HG03097 (cell line): ENCODE data around the gene PLEKHN1.
A peak's percentile ranks its signal among the peaks of the same experiment; 100 is the strongest.

Experiments
- ATAC-seq: cut with Tn5 transposase; IDR thresholded peaks from one replicate; pipeline ENCODE4 v1.9.1; 2021; ENCODE audit not compliant: unreplicated experiment, low FRiP score

Gene PLEKHN1

DNA sequence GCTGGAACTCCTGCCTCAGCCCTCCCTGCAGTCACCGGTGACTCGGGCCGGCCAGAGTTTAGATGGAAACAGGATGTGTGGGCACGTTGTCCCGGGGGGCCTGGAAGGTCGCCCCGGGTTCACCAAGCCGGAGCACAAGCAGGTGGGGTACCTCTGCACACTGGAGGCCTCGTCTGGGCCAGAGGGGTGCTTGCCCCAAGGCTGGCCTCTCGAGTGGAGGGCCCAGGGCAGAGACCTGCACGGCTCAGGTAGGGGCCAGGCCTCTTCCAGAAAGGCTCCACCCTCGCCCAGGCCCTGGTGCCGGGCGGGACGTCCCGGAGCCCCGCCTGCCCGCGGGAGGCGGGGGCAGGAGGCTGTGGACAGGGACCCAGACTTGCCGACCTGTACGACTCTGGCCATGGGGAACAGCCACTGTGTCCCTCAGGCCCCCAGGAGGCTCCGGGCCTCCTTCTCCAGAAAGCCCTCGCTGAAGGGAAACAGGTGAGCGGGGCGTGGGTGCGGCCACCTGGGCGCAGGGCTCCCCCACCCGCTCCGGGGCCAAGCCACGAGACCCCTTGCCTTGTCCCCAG, at the start of gene PLEKHN1:
Gene PLEKHN1, plus strand, starts transcription at position 348 of the 569 bp plus-strand sequence. Its CDS starts 50 bp downstream, at position 398.
- ATAC-seq: peak; percentile 4

GRCh38 chr1:917076-917459, 49.2 kb upstream of the PLEKHN1 start:
- no peak for ATAC-seq

- ATAC-seq: no peak
Measured at GRCh38 chr1:917466-918091, 48.7 kb upstream of the PLEKHN1 start.

DNA sequence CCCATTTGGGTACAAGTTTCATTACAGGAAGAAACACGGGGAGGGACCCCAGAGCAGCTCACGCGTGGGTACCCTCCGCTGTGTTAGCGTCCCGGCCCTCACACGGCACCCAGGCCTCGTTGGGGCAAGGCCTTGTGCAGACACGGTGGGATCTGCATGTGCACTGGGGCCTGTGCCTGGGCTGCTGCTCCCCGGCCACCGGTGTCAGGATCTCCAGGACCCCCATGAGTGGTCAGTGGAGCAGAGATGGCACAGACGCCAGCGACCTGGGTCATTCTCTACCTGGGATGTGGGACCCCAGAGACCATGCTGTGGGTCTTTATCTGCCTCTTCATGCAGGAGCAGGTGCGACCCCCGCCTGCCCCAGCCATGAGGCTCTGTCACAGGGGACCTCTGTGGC, 47.9 kb upstream of the PLEKHN1 start:
- no peak for ATAC-seq

- ATAC-seq: no peak
Measured at GRCh38 chr1:918843-919242, 47.4 kb upstream of the PLEKHN1 start.

- no peak for ATAC-seq
Measured at GRCh38 chr1:919271-919872, 46.9 kb upstream of the PLEKHN1 start.

- no peak for ATAC-seq
Measured at GRCh38 chr1:920010-920409, 46.3 kb upstream of the PLEKHN1 start.

GRCh38 chr1:920521-920920, 45.8 kb upstream of the PLEKHN1 start:
- no peak for ATAC-seq

GRCh38 chr1:921011-921837, 45.1 kb upstream of the PLEKHN1 start:
- ATAC-seq: no peak

DNA sequence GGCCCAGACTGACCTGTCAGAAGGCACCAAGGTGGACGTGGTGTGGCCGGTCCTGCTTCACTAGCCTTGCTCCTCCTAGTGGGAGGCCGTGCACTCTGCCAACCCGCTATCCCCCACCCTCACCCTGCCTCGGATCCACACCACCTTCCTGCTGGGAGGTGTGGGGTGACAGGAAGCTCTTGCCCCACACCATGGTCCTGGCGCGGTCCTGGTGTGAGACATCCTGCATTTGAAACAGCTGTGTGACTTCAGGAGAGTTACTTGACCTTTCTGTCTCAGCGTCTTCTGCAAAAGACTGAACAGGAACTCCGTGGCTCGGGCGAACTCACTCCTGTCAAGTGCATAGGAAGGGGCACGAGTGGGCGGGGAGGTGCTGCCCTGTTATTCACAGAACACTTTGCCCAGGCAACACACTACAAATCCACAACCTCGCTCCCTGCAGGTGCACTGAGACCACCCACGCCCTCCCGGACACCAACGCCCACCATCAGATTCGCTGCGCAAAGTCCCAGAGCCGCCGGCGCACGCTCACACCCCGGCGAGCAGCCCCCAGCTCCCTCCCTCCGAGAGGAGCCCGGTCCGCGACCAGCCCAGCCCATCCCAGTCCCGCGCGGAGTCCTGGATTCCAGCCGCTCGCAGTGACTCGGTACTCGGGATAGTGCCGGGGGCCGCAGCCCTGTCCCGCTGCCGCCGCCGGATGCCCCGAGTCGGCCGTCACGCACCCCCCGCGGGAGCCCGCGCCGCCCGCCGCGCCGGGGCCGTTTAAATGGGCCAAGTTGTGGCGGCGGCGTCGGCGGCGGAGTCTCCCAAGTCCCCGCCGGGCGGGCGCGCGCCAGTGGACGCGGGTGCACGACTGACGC, 42.9 kb upstream of the PLEKHN1 start, which contains the start of gene SAMD11:
Gene SAMD11, plus strand, starts transcription at position 793 of the 860 bp plus-strand sequence. CDS start 509 bp downstream, outside the sequence.
- no peak for ATAC-seq

- no peak for ATAC-seq
Measured at GRCh38 chr1:923991-924655, 42.2 kb upstream of the PLEKHN1 start.

GRCh38 chr1:924656-925560, 41.4 kb upstream of the PLEKHN1 start:
- no peak for ATAC-seq

DNA sequence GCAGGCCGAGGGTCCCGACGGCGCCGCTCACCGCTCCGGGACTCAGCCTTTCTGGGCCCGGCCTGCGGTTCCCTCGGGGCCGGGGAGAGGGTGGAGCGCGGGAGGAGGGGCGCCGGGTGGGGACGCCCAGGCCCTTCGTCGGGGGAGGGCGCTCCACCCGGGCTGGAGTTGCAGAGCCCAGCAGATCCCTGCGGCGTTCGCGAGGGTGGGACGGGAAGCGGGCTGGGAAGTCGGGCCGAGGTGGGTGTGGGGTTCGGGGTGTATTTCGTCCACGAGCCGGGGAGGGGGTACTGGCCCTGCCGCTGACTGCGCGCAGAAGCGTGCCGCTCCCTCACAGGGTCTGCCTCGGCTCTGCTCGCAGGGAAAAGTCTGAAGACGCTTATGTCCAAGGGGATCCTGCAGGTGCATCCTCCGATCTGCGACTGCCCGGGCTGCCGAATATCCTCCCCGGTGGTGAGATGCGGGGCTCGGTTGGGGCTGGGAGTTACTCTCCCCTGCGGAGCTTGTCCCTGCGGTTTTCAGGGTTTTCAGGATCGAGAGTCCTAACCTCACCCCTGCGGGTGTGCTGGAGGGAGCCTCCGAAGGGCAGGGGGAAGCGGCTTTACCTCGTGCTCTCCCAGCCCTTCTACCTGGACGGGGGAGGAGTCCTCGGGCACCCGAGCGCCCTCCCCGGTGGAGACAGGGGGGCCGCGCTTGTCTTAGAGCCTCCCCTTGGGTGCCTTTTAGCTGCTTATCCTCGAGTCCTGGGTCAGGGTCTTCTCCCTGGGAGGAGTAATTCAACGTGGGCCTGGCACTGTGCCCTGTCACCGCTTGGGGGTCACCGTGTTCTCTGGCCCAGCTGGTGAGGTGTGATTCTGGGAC, 40.5 kb upstream of the PLEKHN1 start:
- no peak for ATAC-seq

DNA sequence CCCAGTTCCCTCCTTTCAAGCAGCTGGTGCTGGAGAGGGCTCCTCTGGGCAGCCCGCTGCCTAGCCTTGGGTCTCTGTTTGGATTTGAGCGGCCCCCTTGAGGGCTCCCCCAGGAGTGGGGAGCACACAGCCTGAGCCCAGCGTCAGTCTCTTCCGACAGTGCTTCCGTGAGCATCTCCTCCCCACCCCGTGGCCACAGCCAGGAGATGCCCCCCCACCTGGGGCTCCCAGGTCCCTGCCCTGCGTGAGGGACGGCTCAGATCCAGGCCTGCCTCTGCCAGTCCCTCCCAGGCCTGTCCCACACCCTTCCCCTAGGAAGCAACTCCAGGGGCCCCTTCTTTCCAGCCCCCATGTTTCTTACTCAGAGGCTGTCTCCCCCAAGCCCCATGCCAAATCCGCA, 39.0 kb upstream of the PLEKHN1 start:
- ATAC-seq: no peak

GRCh38 chr1:927748-928147, 38.5 kb upstream of the PLEKHN1 start:
- ATAC-seq: no peak

- ATAC-seq: no peak
Measured at GRCh38 chr1:928825-929661, 37.2 kb upstream of the PLEKHN1 start.
